B cell (primary cell): ENCODE results near the gene CTDSPL2. TPM values are rescaled to one million over a fixed set of nuclear protein-coding genes. Genes with fewer than 3 reads are reported as not detected.

ENCODE experiments used
- ATAC-seq: fragments of 200-7000 bp; cut with Tn5 transposase; one replicate; pipeline ENCODE4 v1.10.0; 2021; ENCODE audit warnings: low read depth, mild to moderate bottlenecking, moderate number of reproducible peaks, moderate library complexity
- CTCF ChIA-PET: fragments of 350-600 bp; sonication (Branson Sonifier 250); formaldehyde crosslinking; loops from one replicate; lab custom pipeline; 2021; ENCODE audit warnings: antibody characterized with exemption, inconsistent platforms; lab: Charles Lee
- POLR2A ChIA-PET: fragments of 350-600 bp; sonication (Branson Sonifier 250); formaldehyde crosslinking; loops from one replicate; lab custom pipeline; 2021; ENCODE audit warnings: antibody characterized with exemption; lab: Charles Lee
- DNase-seq: peaks from one replicate; pipeline ENCODE4 v3.0.0; 2013
- H2AFZ ChIP-seq: 2 replicates; pipeline ENCODE4 v1.6.1; 2012; ENCODE audit warnings: mild to moderate bottlenecking, low read depth, low read length; ENCODE audit not compliant: insufficient read depth, poor library complexity, severe bottlenecking
- H3K27ac ChIP-seq, 2 donors: 1 replicate in 1 of 2; 2 replicates in 1 of 2; pipeline ENCODE4 v1.5.1; 2012 to 2013; ENCODE audit warnings: low read length in 2 of 2, mild to moderate bottlenecking in 2 of 2, moderate library complexity in 1 of 2
- H3K27me3 ChIP-seq, 4 experiments: fragments of 200-600 bp in 1 of 4; sonication (generic) in 1 of 4; replicated peaks in 1 of 4; 1 replicate in 2 of 4; 2 replicates in 2 of 4; pipeline versions ENCODE4 v1.6.1 to v1.7.0; 2013 to 2016; ENCODE audit warnings: low read length in 3 of 4, mild to moderate bottlenecking in 2 of 4, mixed read lengths in 1 of 4, moderate library complexity in 1 of 4; ENCODE audit not compliant: insufficient read depth in 4 of 4, control insufficient read depth in 3 of 4; ENCODE audit errors: control extremely low read depth in 1 of 4
- H3K36me3 ChIP-seq, 2 experiments: replicated peaks in 1 of 2; 1 replicate in 1 of 2; 2 replicates in 1 of 2; pipeline versions ENCODE4 v1.6.1 to v1.7.1; 2013; ENCODE audit warnings: low read length in 1 of 2; ENCODE audit not compliant: insufficient read depth in 2 of 2, control insufficient read depth in 1 of 2; ENCODE audit errors: control extremely low read depth in 1 of 2, extremely low read depth in 1 of 2
- H3K4me1 ChIP-seq, 2 donors: fragments of 200-600 bp in 1 of 2; sonication (generic) in 1 of 2; 1 replicate in 1 of 2; 2 replicates in 1 of 2; pipeline versions ENCODE4 v1.5.1 to v1.6.1; 2013 to 2017; ENCODE audit warnings: low read length in 2 of 2; ENCODE audit not compliant: control insufficient read depth in 2 of 2, insufficient read depth in 2 of 2
- H3K4me2 ChIP-seq: replicated peaks from 2 replicates; pipeline ENCODE3; 2012; ENCODE audit warnings: mild to moderate bottlenecking, low read depth, low read length; ENCODE audit not compliant: poor library complexity, severe bottlenecking
- H3K4me3 ChIP-seq, 5 experiments: fragments of 200-600 bp in 1 of 5; sonication (generic) in 1 of 5; 1 replicate in 3 of 5; 2 replicates in 2 of 5; pipeline versions ENCODE4 v1.5.1 to v1.7.0; 2011 to 2016; ENCODE audit warnings: low read length in 4 of 5, mild to moderate bottlenecking in 4 of 5, low read depth in 2 of 5, control low read depth in 1 of 5, moderate library complexity in 1 of 5; ENCODE audit not compliant: insufficient read depth in 1 of 5; ENCODE audit errors: control extremely low read depth in 1 of 5, extremely low read depth in 1 of 5
- H3K79me2 ChIP-seq: fragments of 200-600 bp; sonication (generic); one replicate; pipeline ENCODE4 v1.6.0; 2016; ENCODE audit warnings: low read length; ENCODE audit not compliant: control insufficient read depth, insufficient read depth
- H3K9ac ChIP-seq: fragments of 200-600 bp; sonication (generic); 2 replicates; pipeline ENCODE4 v1.6.1; 2017; ENCODE audit warnings: mild to moderate bottlenecking, low read length, moderate library complexity
- H3K9me3 ChIP-seq, 3 donors: one replicate each; pipeline versions ENCODE4 v1.6.1 to v1.7.1; 2013; ENCODE audit warnings: low read length in 2 of 3; ENCODE audit not compliant: control insufficient read depth in 2 of 3, insufficient read depth in 1 of 3; ENCODE audit errors: control extremely low read depth in 1 of 3
- H4K20me1 ChIP-seq: 2 replicates; pipeline ENCODE4 v1.6.0; 2012; ENCODE audit warnings: mild to moderate bottlenecking, low read length; ENCODE audit not compliant: insufficient read depth, control insufficient read depth, poor library complexity, severe bottlenecking
- H3K27ac Mint-ChIP-seq: one replicate; pipeline ENCODE4 v1.8.0; 2021; ENCODE audit warnings: mixed read lengths
- H3K27me3 Mint-ChIP-seq: one replicate; pipeline ENCODE4 v1.8.0; 2021; ENCODE audit warnings: mixed read lengths
- H3K4me1 Mint-ChIP-seq: one replicate; pipeline ENCODE4 v1.8.0; 2021; ENCODE audit warnings: mixed read lengths
- H3K4me3 Mint-ChIP-seq: one replicate; pipeline ENCODE4 v1.8.0; 2021; ENCODE audit warnings: mixed read lengths
- H3K9me3 Mint-ChIP-seq: one replicate; pipeline ENCODE4 v1.8.0; 2022; ENCODE audit warnings: mixed read lengths; ENCODE audit not compliant: insufficient read depth
- EZH2 ChIP-seq: IDR thresholded peaks from 2 replicates; pipeline ENCODE4 v1.6.1; 2012; ENCODE audit warnings: borderline replicate concordance, low read depth, mild to moderate bottlenecking, moderate library complexity, low read length; ENCODE audit not compliant: insufficient read depth, poor library complexity, severe bottlenecking
- WGBS: methylation state at CpG from one replicate; pipeline ENCODE4 v1.1.5; 2013; ENCODE audit warnings: missing lambda C conversion rate; ENCODE audit not compliant: insufficient coverage; 5-methylcytosine and 5-hydroxymethylcytosine counted together
- intact Hi-C: fragments of 100-400 bp; cut with micrococcal nuclease; formaldehyde crosslinking; loops from one replicate; pipeline ENCODE4 v1.10.0; 2022
- polyA plus RNA-seq: library from polyadenylated mRNA; depleted of rRNA; stranded (reverse); fragments of >200 nt; gene quantifications from 2 replicates; pipeline ENCODE4 v1.2.3, GENCODE V29; 2012
- total RNA-seq, 2 donors: library from RNA; stranded (reverse); fragments of 120-200 nt in 1 of 2; gene quantifications; 1 replicate in 1 of 2; 2 replicates in 1 of 2; pipeline versions ENCODE4 v1.2.3 to v1.2.4, GENCODE V29; 2013 to 2022
- TF ChIP-seq, protein P1 (sequence below): fragments of 200-600 bp; IDR thresholded peaks from one replicate; pipeline ENCODE4 v1.8.0; 2022; ENCODE audit warnings: antibody characterized with exemption, mild to moderate bottlenecking

Gene CTDSPL2
- total and polyA plus RNA-seq, 2 donors (not counting 1 experiment from before 2014, with no cell fraction given), result 17.8 to 84.1 TPM

DNA sequence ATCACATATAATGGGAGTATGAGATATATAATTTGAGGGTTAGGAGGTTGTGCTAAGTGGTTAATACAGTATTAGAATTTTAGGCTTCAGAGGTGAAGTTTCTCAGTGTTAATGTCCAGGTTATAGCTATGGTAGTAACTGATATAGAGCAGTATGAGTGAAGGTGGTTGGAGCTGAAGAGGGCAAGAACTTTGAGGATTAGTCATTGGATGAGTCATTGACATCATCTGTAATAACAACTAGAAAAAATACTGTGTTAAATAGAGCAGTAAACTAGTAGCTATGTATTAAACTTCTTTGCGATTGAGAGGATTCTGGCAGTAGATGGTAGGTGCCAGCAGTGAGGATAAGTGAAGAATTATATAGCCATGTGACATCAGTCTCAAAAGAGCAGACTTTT, 62.0 kb downstream of the CTDSPL2 start:
- intact Hi-C loops, result no loop called here
- H3K4me1 ChIP-seq, result no peaks in the 10 kb centered on the region
- ChIA-PET CTCF (interaction anchor here (0.6 to 1.2 kb wide), 3 partner anchors 12 to 187 kb away, joined by 3 to 9 read pairs (median 5); no protein-coding TSS in a partner anchor), POLR2A (no interaction called here)
- no peak for TF ChIP-seq EZH2
- TF ChIP-seq, protein P1, sequence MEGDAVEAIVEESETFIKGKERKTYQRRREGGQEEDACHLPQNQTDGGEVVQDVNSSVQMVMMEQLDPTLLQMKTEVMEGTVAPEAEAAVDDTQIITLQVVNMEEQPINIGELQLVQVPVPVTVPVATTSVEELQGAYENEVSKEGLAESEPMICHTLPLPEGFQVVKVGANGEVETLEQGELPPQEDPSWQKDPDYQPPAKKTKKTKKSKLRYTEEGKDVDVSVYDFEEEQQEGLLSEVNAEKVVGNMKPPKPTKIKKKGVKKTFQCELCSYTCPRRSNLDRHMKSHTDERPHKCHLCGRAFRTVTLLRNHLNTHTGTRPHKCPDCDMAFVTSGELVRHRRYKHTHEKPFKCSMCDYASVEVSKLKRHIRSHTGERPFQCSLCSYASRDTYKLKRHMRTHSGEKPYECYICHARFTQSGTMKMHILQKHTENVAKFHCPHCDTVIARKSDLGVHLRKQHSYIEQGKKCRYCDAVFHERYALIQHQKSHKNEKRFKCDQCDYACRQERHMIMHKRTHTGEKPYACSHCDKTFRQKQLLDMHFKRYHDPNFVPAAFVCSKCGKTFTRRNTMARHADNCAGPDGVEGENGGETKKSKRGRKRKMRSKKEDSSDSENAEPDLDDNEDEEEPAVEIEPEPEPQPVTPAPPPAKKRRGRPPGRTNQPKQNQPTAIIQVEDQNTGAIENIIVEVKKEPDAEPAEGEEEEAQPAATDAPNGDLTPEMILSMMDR, result no peak
- DNase-seq (no peak), ATAC-seq (no peak)
- Mint-ChIP-seq H3K27ac (peak overlapping the region; percentile 17), H3K27me3 (no peaks in the 10 kb centered on the region), H3K9me3 (no peaks in the 10 kb centered on the region), H3K4me1 (no peaks in the 10 kb centered on the region), H3K4me3 (no peak overlapping the region)
- H3K9ac ChIP-seq, result no peak overlapping the region
- no peak overlapping the region for H3K27ac ChIP-seq
- peaks cover 10% of the 10 kb centered on the region for H3K79me2 ChIP-seq
- H4K20me1 ChIP-seq, result no peaks in the 10 kb centered on the region
- WGBS, result 63% methylated on average over 1 of the region's 1 CpG
- H3K4me3 ChIP-seq, result no peak overlapping the region
- H3K9me3 ChIP-seq, result no peaks in the 10 kb centered on the region
- H3K4me2 ChIP-seq, result no peak overlapping the region
- H2AFZ ChIP-seq, result no peak overlapping the region
- no peaks in the 10 kb centered on the region for H3K27me3 ChIP-seq
- H3K36me3 ChIP-seq, result peaks cover 0 to 54% of the 10 kb centered on the region in 2 experiments

DNA sequence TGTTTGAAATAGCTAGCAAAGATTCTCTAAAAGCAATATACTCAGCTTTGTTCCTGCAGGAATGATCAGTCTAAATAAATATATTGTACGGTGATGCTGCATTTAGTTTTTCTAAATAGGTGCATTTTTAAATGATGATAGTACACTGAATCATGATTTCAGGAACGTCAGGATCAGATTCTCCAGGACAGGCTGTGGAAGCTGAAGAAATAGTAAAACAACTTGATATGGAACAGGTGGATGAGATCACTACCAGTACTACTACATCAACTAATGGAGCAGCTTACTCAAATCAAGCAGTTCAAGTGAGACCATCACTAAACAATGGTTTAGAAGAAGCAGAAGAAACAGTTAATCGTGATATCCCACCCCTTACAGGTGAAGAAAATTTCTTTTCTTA, 63.2 kb downstream of the CTDSPL2 start:
- H3K4me1 Mint-ChIP-seq, result no peaks in the 10 kb centered on the region

More for the DNA sequence above, 63.2 kb downstream of the CTDSPL2 start:
- H3K9me3 ChIP-seq, result no peaks in the 10 kb centered on the region
- Mint-ChIP-seq H3K27me3 (no peaks in the 10 kb centered on the region), H3K9me3 (no peaks in the 10 kb centered on the region), H3K4me3 (no peak overlapping the region), H3K27ac (no peak overlapping the region)
- CTCF ChIA-PET, result interaction anchor here (0.6 to 1.2 kb wide), 3 partner anchors 11 to 21 kb away, joined by 3 to 9 read pairs (median 3); no protein-coding TSS in a partner anchor
- WGBS, result no CpG with 5 or more reads among the region's 3 CpGs
- no peaks in the 10 kb centered on the region for H4K20me1 ChIP-seq
- TF ChIP-seq, protein P1, result no peak
- TF ChIP-seq EZH2, result no peak
- H2AFZ ChIP-seq, result no peak overlapping the region
- no peaks in the 10 kb centered on the region for H3K27me3 ChIP-seq
- intact Hi-C loops, result no loop called here
- no peaks in the 10 kb centered on the region for H3K4me1 ChIP-seq
- DNase-seq (no peak), ATAC-seq (no peak)
- no peak overlapping the region for H3K4me3 ChIP-seq
- POLR2A ChIA-PET, result no interaction called here
- H3K79me2 ChIP-seq, result peaks cover 10% of the 10 kb centered on the region
- H3K36me3 ChIP-seq, result peaks cover 0 to 49% of the 10 kb centered on the region in 2 experiments
- no peak overlapping the region for H3K27ac ChIP-seq
- no peak overlapping the region for H3K9ac ChIP-seq
- H3K4me2 ChIP-seq, result no peak overlapping the region
